ENCODE results near the gene GINS1. TPM values are rescaled to one million over a fixed set of nuclear protein-coding genes. Genes with fewer than 3 reads are reported as not detected.

Gene GINS1
- total RNA-seq, 1 experiment from 2014 or later: 30.4 TPM

GRCh38 chr20:25372584-25373336 lies 34.7 kb upstream of the GINS1 start:
- H3K4me2 ChIP-seq (ENCODE audit: low read length): no peak overlapping the region
- no peaks in the 10 kb centered on the region for H3K4me1 ChIP-seq (ENCODE audit: control insufficient read depth in 1 of 2, insufficient read depth in 2 of 2, low read length in 2 of 2)
- DNase-seq (ENCODE audit: low read depth, low spot score) (no peak), ATAC-seq (no peak)
- H3K9me2 ChIP-seq (ENCODE audit: insufficient read depth): no peaks in the 10 kb centered on the region
- no TSS peak for BruUV-seq (replicated peaks)
- no peak overlapping the region for H2AFZ ChIP-seq (ENCODE audit: low read depth, low read length, poor library complexity, severe bottlenecking)
- POLR2A ChIA-PET: no interaction called here
- no peak overlapping the region for H3K9ac ChIP-seq (ENCODE audit: low read length)
- intact Hi-C loops (cut with micrococcal nuclease): no loop called here
- peaks cover under 1% of the 10 kb centered on the region; the same call in 1 of the 2 replicates for H3K79me2 ChIP-seq (ENCODE audit: insufficient read depth, low read length)
- CTCF ChIA-PET: no interaction called here
- no peaks in the 10 kb centered on the region for H3K9me3 ChIP-seq (ENCODE audit: control insufficient read depth in 1 of 2, insufficient read depth in 1 of 2, low read depth in 1 of 2, low read length in 2 of 2)
- TF ChIP-seq POLR2AphosphoS5 (IDR thresholded peaks at IDR 0.05; ENCODE audit: low read depth, low read length) (no peak), MAX (IDR thresholded peaks at IDR 0.05) (no peak), TCF7L2 (IDR thresholded peaks at IDR 0.05; ENCODE audit: borderline replicate concordance, extremely low read depth, insufficient read depth, insufficient read length) (no peak), ATF3 (IDR thresholded peaks at IDR 0.05) (no peak), CBX3 (IDR thresholded peaks at IDR 0.05; ENCODE audit: low read depth) (no peak), EGR1 (IDR thresholded peaks at IDR 0.05; ENCODE audit: low read depth) (no peak), ELF1 (IDR thresholded peaks at IDR 0.05; ENCODE audit: borderline replicate concordance, low read depth) (no peak), YY1 (IDR thresholded peaks at IDR 0.05; ENCODE audit: extremely low read depth, insufficient replicate concordance, low read depth, low read length) (no peak), SRF (IDR thresholded peaks at IDR 0.05; ENCODE audit: low read depth) (no peak), RAD21 (IDR thresholded peaks at IDR 0.05; ENCODE audit: low read depth) (no peak)
- no peaks in the 10 kb centered on the region for H3K27me3 ChIP-seq (ENCODE audit: insufficient read depth, low read length)
- no peak overlapping the region for H3K27ac ChIP-seq (ENCODE audit: low read depth, low read length)
- RAD21 ChIA-PET (ENCODE audit: low non-redundant PET in 1 of 2, low total read pairs in 2 of 2, uncharacterized antibody in 2 of 2, unreplicated experiment in 2 of 2): no interaction called here
- no peak overlapping the region for H3K4me3 ChIP-seq (replicated peaks in 1 of 2; ENCODE audit: low read depth in 1 of 2, low read length in 2 of 2)
- no peaks in the 10 kb centered on the region for H3K36me3 ChIP-seq (ENCODE audit: control insufficient read depth in 1 of 2, insufficient read depth in 2 of 2, low read length in 2 of 2)
- H4K20me1 ChIP-seq (ENCODE audit: insufficient read depth): no peaks in the 10 kb centered on the region

- DNase-seq (ENCODE audit: low read depth, low spot score): no peak
- ATAC-seq: no peak
- BruUV-seq (replicated peaks): no TSS peak
- Histone ChIP-seq H3K9me3 (ENCODE audit: control insufficient read depth in 1 of 2, insufficient read depth in 1 of 2, low read depth in 1 of 2, low read length in 2 of 2) (no peaks in the 10 kb centered on the region), H4K20me1 (ENCODE audit: insufficient read depth) (no peaks in the 10 kb centered on the region), H3K36me3 (ENCODE audit: control insufficient read depth in 1 of 2, insufficient read depth in 2 of 2, low read length in 2 of 2) (no peaks in the 10 kb centered on the region), H3K27me3 (ENCODE audit: insufficient read depth, low read length) (no peaks in the 10 kb centered on the region), H3K4me2 (ENCODE audit: low read length) (no peak overlapping the region), H3K4me1 (ENCODE audit: control insufficient read depth in 1 of 2, insufficient read depth in 2 of 2, low read length in 2 of 2) (no peaks in the 10 kb centered on the region), H3K79me2 (ENCODE audit: insufficient read depth, low read length) (peaks cover 21% of the 10 kb centered on the region), H3K9ac (ENCODE audit: low read length) (no peak overlapping the region), H2AFZ (ENCODE audit: low read depth, low read length, poor library complexity, severe bottlenecking) (no peak overlapping the region), H3K9me2 (ENCODE audit: insufficient read depth) (no peaks in the 10 kb centered on the region), H3K27ac (ENCODE audit: low read depth, low read length) (no peak overlapping the region), H3K4me3 (replicated peaks in 1 of 2; ENCODE audit: low read depth in 1 of 2, low read length in 2 of 2) (no peak overlapping the region)
- intact Hi-C loops (cut with micrococcal nuclease): no loop called here
- RAD21 ChIA-PET (ENCODE audit: low non-redundant PET in 1 of 2, low total read pairs in 2 of 2, uncharacterized antibody in 2 of 2, unreplicated experiment in 2 of 2): no interaction called here
- CTCF ChIA-PET: no interaction called here
- POLR2A ChIA-PET: no interaction called here
- TF ChIP-seq JUND (IDR thresholded peaks at IDR 0.05) (no peak), CBX3 (IDR thresholded peaks at IDR 0.05; ENCODE audit: low read depth) (no peak), SP1 (IDR thresholded peaks at IDR 0.05; ENCODE audit: low read depth) (no peak), FOSL1 (IDR thresholded peaks at IDR 0.05; ENCODE audit: low read depth) (no peak), CTCF (IDR thresholded peaks at IDR 0.05 in 2 of 3, conservative IDR thresholded peaks at IDR 0.05 in 1 of 3; ENCODE audit: borderline replicate concordance in 1 of 3, insufficient read depth in 1 of 3, low read depth in 2 of 3, low read length in 2 of 3) (no peak), ZFX (IDR thresholded peaks at IDR 0.05) (no peak), CEBPB (IDR thresholded peaks at IDR 0.05; ENCODE audit: low read depth) (no peak), ZNF274 (IDR thresholded peaks at IDR 0.05; ENCODE audit: low read depth, low read length) (no peak), EZH2phosphoT487 (IDR thresholded peaks at IDR 0.05; ENCODE audit: borderline replicate concordance) (no peak), TCF7L2 (IDR thresholded peaks at IDR 0.05; ENCODE audit: borderline replicate concordance, extremely low read depth, insufficient read depth, insufficient read length) (no peak)
These were observed 32.6 kb upstream of the GINS1 start for GRCh38 chr20:25374842-25375241.

Data from HCT116 (cell line).